Activated CD4-positive, alpha-beta T cell treated with anti-CD3 and anti-CD28 coated beads for 36 hours (primary cell): Measurements from ENCODE around the gene CHTF8. TPM values are rescaled to one million over a fixed set of nuclear protein-coding genes. Genes with fewer than 3 reads are reported as not detected.

ENCODE experiments used
- ATAC-seq: fragments of 200-7000 bp; cut with Tn5 transposase; one replicate; pipeline ENCODE4 v1.10.0; 2021; ENCODE audit warnings: mild to moderate bottlenecking, moderate library complexity
- CTCF ChIA-PET: fragments of 350-600 bp; sonication (Branson Sonifier 250); formaldehyde crosslinking; loops from one replicate; lab custom pipeline; 2021; ENCODE audit warnings: antibody characterized with exemption; lab: Charles Lee
- POLR2A ChIA-PET: fragments of 350-600 bp; sonication (Branson Sonifier 250); formaldehyde crosslinking; loops from one replicate; lab custom pipeline; 2021; ENCODE audit warnings: antibody characterized with exemption, inconsistent platforms; lab: Charles Lee
- DNase-seq: peaks from one replicate; pipeline ENCODE4 v3.0.0-alpha.2; 2020
- H3K27ac Mint-ChIP-seq: one replicate; pipeline ENCODE4 v1.8.0; 2021; ENCODE audit warnings: mixed read lengths
- H3K27me3 Mint-ChIP-seq: one replicate; pipeline ENCODE4 v1.8.0; 2021; ENCODE audit warnings: mixed read lengths
- H3K36me3 Mint-ChIP-seq: one replicate; pipeline ENCODE4 v1.8.0; 2021; ENCODE audit warnings: low read depth, mixed read lengths
- H3K4me1 Mint-ChIP-seq: one replicate; pipeline ENCODE4 v1.8.0; 2021; ENCODE audit warnings: mixed read lengths
- H3K4me3 Mint-ChIP-seq: one replicate; pipeline ENCODE4 v1.8.0; 2021; ENCODE audit warnings: mild to moderate bottlenecking, moderate library complexity, mixed read lengths
- H3K9me3 Mint-ChIP-seq: one replicate; pipeline ENCODE4 v1.8.0; 2021; ENCODE audit warnings: low read depth, mixed read lengths
- intact Hi-C, 2 experiments: fragments of 100-400 bp; cut with DNase I in 1 of 2; cut with micrococcal nuclease in 1 of 2; formaldehyde crosslinking; loops; one replicate each; pipeline versions ENCODE4 v1.14.2 to v1.15.1; 2022 to 2024; cut with DNase I, micrococcal nuclease
- total RNA-seq, 2 experiments: library from RNA; stranded (reverse); gene quantifications; one replicate each; pipeline ENCODE4 v1.2.3, GENCODE V29; 2021

Gene CHTF8
- total RNA-seq, 2 experiments from 2014 or later = 153 to 194 TPM

DNA sequence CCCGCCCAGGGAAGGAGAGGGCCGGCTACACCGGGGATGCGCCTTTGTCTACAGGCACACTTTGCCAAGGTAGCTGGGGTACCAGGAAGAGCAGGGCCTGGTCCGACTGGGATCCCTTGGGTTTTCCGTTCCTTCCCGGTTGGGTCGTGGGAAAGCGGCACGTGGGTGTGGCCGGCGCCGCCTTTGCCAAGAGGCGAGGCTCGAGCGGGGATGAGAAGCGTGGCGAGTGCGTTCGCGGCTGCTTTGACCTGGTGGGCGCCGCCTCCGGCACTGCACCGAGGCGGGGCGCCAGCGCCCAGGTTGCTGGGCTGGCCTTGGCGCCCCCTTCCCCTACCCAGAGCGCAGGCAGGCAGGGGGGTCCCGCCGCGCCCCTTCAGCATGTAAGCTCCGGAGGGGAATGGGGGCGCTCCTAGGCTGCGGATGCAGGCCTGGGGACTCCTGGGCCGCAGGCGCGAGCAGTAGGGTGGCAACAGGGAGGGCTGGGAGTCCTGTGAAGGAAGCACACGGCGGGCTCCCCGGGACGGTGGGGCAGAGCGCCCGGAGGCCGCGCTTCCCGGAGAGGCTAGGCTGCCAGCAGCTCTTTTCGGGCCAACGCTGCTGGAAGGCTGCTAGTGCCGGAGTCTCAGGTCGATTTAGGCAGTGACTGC, 24.9 kb downstream of the CHTF8 start:
- Mint-ChIP-seq H3K36me3 (peaks cover 10% of the 10 kb centered on the region), H3K27me3 (peaks cover 24% of the 10 kb centered on the region), H3K4me1 (peaks cover 16% of the 10 kb centered on the region), H3K9me3 (no peaks in the 10 kb centered on the region), H3K4me3 (peak overlapping the region; percentile 49), H3K27ac (no peak overlapping the region)
- ATAC-seq (no peak), DNase-seq (peak; percentile 23)
- ChIA-PET CTCF (interaction anchor here (0.5 to 1.6 kb wide), 3 partner anchors 13 to 295 kb away, joined by 4 to 5 read pairs (median 4); no protein-coding TSS in a partner anchor), POLR2A (no interaction called here)
- intact Hi-C loops = loop anchor here (5.0 to 10.0 kb wide), 4 partner anchors 205 to 515 kb away; no protein-coding TSS in a partner anchor

GRCh38 chr16:69106491-69107315, 25.7 kb downstream of the CHTF8 start:
- Mint-ChIP-seq H3K27ac (no peak overlapping the region), H3K4me3 (peak overlapping the region; percentile 49), H3K27me3 (peaks cover 24% of the 10 kb centered on the region), H3K36me3 (peaks cover 10% of the 10 kb centered on the region), H3K4me1 (peaks cover 16% of the 10 kb centered on the region), H3K9me3 (no peaks in the 10 kb centered on the region)
- intact Hi-C loops = loop anchor here (5.0 to 10.0 kb wide), 4 partner anchors 204 to 514 kb away; no protein-coding TSS in a partner anchor
- ATAC-seq (no peak), DNase-seq (peak; percentile 14)
- CTCF ChIA-PET = interaction anchor here (0.5 to 2.2 kb wide), 6 partner anchors 17 to 579 kb away, joined by 3 to 17 read pairs (median 4); no protein-coding TSS in a partner anchor
- POLR2A ChIA-PET = interaction anchor here (0.8 kb wide), 2 partner anchors 18 to 441 kb away, joined by 3 read pairs; no protein-coding TSS in a partner anchor

DNA sequence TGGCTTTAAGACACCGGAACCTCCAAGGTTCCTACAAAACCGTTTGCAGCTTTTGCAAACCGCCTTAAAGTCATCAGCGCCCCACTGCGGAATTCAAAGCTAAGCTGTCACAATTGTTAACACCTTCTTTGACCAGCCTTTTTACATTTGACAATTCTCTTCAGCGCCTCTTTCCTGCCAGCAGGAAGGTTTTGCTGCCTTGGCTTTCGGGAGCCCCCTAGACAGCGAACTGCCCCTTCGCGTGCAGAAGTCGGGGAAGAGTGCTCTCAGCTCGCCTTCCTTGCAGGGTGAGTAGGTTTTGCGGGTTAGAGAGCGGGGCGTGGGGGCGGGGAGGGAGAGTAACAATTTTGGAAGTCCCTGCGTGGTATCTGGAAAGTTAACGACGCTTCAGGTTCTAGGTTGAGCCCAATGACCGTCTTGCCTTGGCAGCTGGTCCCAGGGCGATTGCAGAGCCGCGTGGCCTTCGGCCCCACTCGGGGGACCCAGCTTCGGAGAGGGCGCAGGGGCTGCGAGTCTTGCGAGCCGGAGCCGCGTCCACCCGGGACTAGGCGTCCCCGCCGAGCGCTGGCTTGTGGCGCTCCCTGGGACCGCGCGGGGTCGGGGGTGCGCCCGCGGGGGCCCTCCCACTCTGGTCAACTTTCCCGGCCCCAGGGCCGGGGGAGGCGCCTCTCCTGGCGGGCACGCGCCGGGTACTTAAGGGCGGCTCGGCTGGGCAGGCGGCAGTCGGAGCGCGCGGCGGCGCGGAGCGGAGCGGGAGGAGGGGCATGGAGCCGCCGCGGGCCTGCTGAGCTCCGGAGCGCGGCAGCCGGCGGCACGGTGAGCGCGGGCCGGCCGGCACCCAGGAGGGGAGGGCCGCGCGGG, 26.7 kb downstream of the CHTF8 start, which contains the start of gene HAS3:
HAS3 (plus strand) TSS at position 153 of the 861 bp plus-strand sequence. CDS start 3,743 bp downstream, outside the sequence.
- ChIA-PET CTCF (interaction anchor here (0.6 to 2.2 kb wide), 7 partner anchors 19 to 578 kb away, joined by 3 to 17 read pairs (median 4); no protein-coding TSS in a partner anchor), POLR2A (interaction anchor here (0.8 kb wide), 2 partner anchors 19 to 440 kb away, joined by 3 read pairs; no protein-coding TSS in a partner anchor)
- H3K4me1 Mint-ChIP-seq = peaks cover 16% of the 10 kb centered on the region
- intact Hi-C loops = loop anchor here (1.0 to 10.0 kb wide), 5 partner anchors 203 to 513 kb away; no protein-coding TSS in a partner anchor
- ATAC-seq = peak; percentile 82
- no peaks in the 10 kb centered on the region for H3K9me3 Mint-ChIP-seq
- peak within 1 kb of the TSS; percentile 72 for H3K4me3 Mint-ChIP-seq
- DNase-seq = peak; percentile 67
- peaks cover 24% of the 10 kb centered on the region for H3K27me3 Mint-ChIP-seq
- peaks cover 10% of the 10 kb centered on the region for H3K36me3 Mint-ChIP-seq
- H3K27ac Mint-ChIP-seq = peak within 1 kb of the TSS; percentile 76

GRCh38 chr16:69100071-69100691, 32.2 kb downstream of the CHTF8 start:
- Mint-ChIP-seq H3K27ac (no peak overlapping the region), H3K4me3 (no peak overlapping the region), H3K4me1 (peaks cover under 1% of the 10 kb centered on the region), H3K36me3 (no peaks in the 10 kb centered on the region), H3K9me3 (no peaks in the 10 kb centered on the region), H3K27me3 (peaks cover 4% of the 10 kb centered on the region)
- intact Hi-C loops = loop anchor here in 1 of 2 experiments (10.0 kb wide), 1 partner anchor 395 kb away; no protein-coding TSS in a partner anchor
- ATAC-seq (no peak), DNase-seq (no peak)
- POLR2A ChIA-PET = no interaction called here
- CTCF ChIA-PET = interaction anchor here (0.6 to 1.4 kb wide), 2 partner anchors 13 to 707 kb away, joined by 3 to 4 read pairs; no protein-coding TSS in a partner anchor

- Mint-ChIP-seq H3K27me3 (no peaks in the 10 kb centered on the region), H3K27ac (no peak overlapping the region), H3K36me3 (no peaks in the 10 kb centered on the region), H3K4me3 (no peak overlapping the region), H3K9me3 (no peaks in the 10 kb centered on the region), H3K4me1 (no peaks in the 10 kb centered on the region)
- POLR2A ChIA-PET = no interaction called here
- ATAC-seq = no peak
- DNase-seq = no peak
- intact Hi-C loops = no loop called here
- CTCF ChIA-PET = interaction anchor here (1.4 kb wide), 1 partner anchor 13 kb away, joined by 4 read pairs; no protein-coding TSS in a partner anchor
These were observed 37.2 kb downstream of the CHTF8 start for GRCh38 chr16:69095193-69095592.

- ATAC-seq = no peak
- CTCF ChIA-PET = interaction anchor here (1.4 kb wide), 1 partner anchor 14 kb away, joined by 4 read pairs; no protein-coding TSS in a partner anchor
- Mint-ChIP-seq H3K4me1 (peaks cover under 1% of the 10 kb centered on the region), H3K27ac (no peak overlapping the region), H3K36me3 (no peaks in the 10 kb centered on the region), H3K27me3 (no peaks in the 10 kb centered on the region), H3K9me3 (no peaks in the 10 kb centered on the region), H3K4me3 (no peak overlapping the region)
- intact Hi-C loops = no loop called here
- POLR2A ChIA-PET = no interaction called here
- DNase-seq = no peak
These were observed 37.9 kb downstream of the CHTF8 start for GRCh38 chr16:69094501-69094900.

- POLR2A ChIA-PET = no interaction called here
- DNase-seq = no peak
- ATAC-seq = no peak
These were observed 38.4 kb downstream of the CHTF8 start for GRCh38 chr16:69093974-69094373.

GRCh38 chr16:69089091-69089910, 43.1 kb downstream of the CHTF8 start:
- intact Hi-C loops = no loop called here
- DNase-seq = peak; percentile 44
- POLR2A ChIA-PET = interaction anchor here (0.5 kb wide), 1 partner anchor 51 kb away, joined by 4 read pairs; no protein-coding TSS in a partner anchor
- ATAC-seq = peak; percentile 87
- CTCF ChIA-PET = interaction anchor here (0.6 kb wide), 1 partner anchor 23 kb away, joined by 3 read pairs; no protein-coding TSS in a partner anchor
- H3K9me3 Mint-ChIP-seq = no peaks in the 10 kb centered on the region
- H3K4me1 Mint-ChIP-seq = peaks cover 12% of the 10 kb centered on the region
- peaks cover 8% of the 10 kb centered on the region for H3K36me3 Mint-ChIP-seq
- no peak overlapping the region for H3K4me3 Mint-ChIP-seq
- H3K27ac Mint-ChIP-seq = no peak overlapping the region
- H3K27me3 Mint-ChIP-seq = no peaks in the 10 kb centered on the region

More at GRCh38 chr16:69093974-69094373, 38.4 kb downstream of the CHTF8 start:
- no peaks in the 10 kb centered on the region for H3K36me3 Mint-ChIP-seq
- CTCF ChIA-PET = interaction anchor here (1.4 kb wide), 1 partner anchor 14 kb away, joined by 4 read pairs; no protein-coding TSS in a partner anchor
- H3K9me3 Mint-ChIP-seq = no peaks in the 10 kb centered on the region
- peaks cover 6% of the 10 kb centered on the region for H3K4me1 Mint-ChIP-seq
- intact Hi-C loops = no loop called here
- H3K4me3 Mint-ChIP-seq = no peak overlapping the region
- no peaks in the 10 kb centered on the region for H3K27me3 Mint-ChIP-seq
- no peak overlapping the region for H3K27ac Mint-ChIP-seq

GRCh38 chr16:69088684-69089083, 43.7 kb downstream of the CHTF8 start:
- ChIA-PET POLR2A (no interaction called here), CTCF (interaction anchor here (0.6 kb wide), 1 partner anchor 24 kb away, joined by 3 read pairs; no protein-coding TSS in a partner anchor)
- Mint-ChIP-seq H3K36me3 (peaks cover 8% of the 10 kb centered on the region), H3K27ac (no peak overlapping the region), H3K27me3 (no peaks in the 10 kb centered on the region), H3K4me3 (no peak overlapping the region), H3K9me3 (no peaks in the 10 kb centered on the region), H3K4me1 (peaks cover 12% of the 10 kb centered on the region)
- DNase-seq (no peak), ATAC-seq (no peak)
- intact Hi-C loops = no loop called here
